ENCODE results near the gene BAAT.

BAAT gene

GRCh38 chr9:101312661-101313060, 72.1 kb downstream of the BAAT start:
- DNase-seq (ENCODE audit: low spot score), result no peak

GRCh38 chr9:101311758-101312420, 72.9 kb downstream of the BAAT start:
- DNase-seq (ENCODE audit: low spot score), result peak; percentile 82

- no peak for DNase-seq (ENCODE audit: low spot score)
These were observed 73.6 kb downstream of the BAAT start for GRCh38 chr9:101311191-101311590.
